NCI-H2196 treated with DMSO at 0.1 percent for 48 hours (cell line): Measurements from ENCODE around the gene THBD.

Experiments used
- DNase-seq: peaks from one replicate; lab custom pipeline; 2025; ENCODE audit not compliant: unreplicated experiment; lab: John Stamatoyannopoulos, UW

Gene THBD

GRCh38 chr20:23085436-23086055, 36.1 kb upstream of the THBD start:
- no peak for DNase-seq

GRCh38 chr20:23084845-23085365, 35.4 kb upstream of the THBD start:
- no peak for DNase-seq

- DNase-seq, result no peak
Measured at GRCh38 chr20:23084282-23084844, 34.9 kb upstream of the THBD start.

GRCh38 chr20:23083553-23084220, 34.2 kb upstream of the THBD start:
- DNase-seq, result no peak

- no peak for DNase-seq
Measured at GRCh38 chr20:23082846-23083552, 33.5 kb upstream of the THBD start.

GRCh38 chr20:23081263-23081819, 31.9 kb upstream of the THBD start:
- no peak for DNase-seq

GRCh38 chr20:23080521-23080920, 31.0 kb upstream of the THBD start:
- DNase-seq, result no peak

GRCh38 chr20:23079926-23080325, 30.5 kb upstream of the THBD start:
- no peak for DNase-seq

- no peak for DNase-seq
Measured at GRCh38 chr20:23079016-23079351, 29.5 kb upstream of the THBD start.

GRCh38 chr20:23078351-23079015, 29.0 kb upstream of the THBD start:
- no peak for DNase-seq

GRCh38 chr20:23077277-23077676, 27.8 kb upstream of the THBD start:
- DNase-seq, result no peak

- no peak for DNase-seq
Measured at GRCh38 chr20:23074052-23074451, 24.6 kb upstream of the THBD start.

GRCh38 chr20:23072892-23073586, 23.6 kb upstream of the THBD start:
- no peak for DNase-seq

GRCh38 chr20:23071996-23072395, 22.5 kb upstream of the THBD start:
- no peak for DNase-seq

GRCh38 chr20:23071398-23071797, 21.9 kb upstream of the THBD start:
- no peak for DNase-seq

GRCh38 chr20:23069108-23069507, 19.6 kb upstream of the THBD start:
- DNase-seq, result no peak

- DNase-seq, result no peak
Measured at GRCh38 chr20:23068283-23068682, 18.8 kb upstream of the THBD start.

GRCh38 chr20:23066772-23067171, 17.3 kb upstream of the THBD start:
- no peak for DNase-seq

GRCh38 chr20:23065266-23066201, 16.1 kb upstream of the THBD start:
- DNase-seq, result no peak
